Measurements from ENCODE around the gene TSEN15.

DNA sequence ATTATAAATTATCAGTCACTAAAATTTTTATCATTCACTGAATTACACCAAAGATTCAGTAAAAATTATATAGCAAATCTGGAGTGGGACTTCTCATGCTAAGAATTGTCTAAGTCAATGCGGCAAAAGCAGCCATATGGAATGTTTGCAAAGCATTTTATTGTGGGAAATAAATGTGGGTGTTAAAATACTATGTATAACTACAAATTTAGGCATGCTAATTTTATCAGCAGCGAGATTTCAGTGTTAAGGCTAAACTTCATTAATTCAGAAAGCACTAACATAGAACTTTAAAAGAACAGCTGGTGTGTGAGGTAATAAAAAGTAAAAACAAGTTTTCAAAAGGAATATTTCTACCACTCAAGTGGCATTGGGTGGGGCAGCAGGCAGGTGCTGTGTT lies 35.4 kb upstream of the TSEN15 start:
- TF ChIP-seq, protein P1, sequence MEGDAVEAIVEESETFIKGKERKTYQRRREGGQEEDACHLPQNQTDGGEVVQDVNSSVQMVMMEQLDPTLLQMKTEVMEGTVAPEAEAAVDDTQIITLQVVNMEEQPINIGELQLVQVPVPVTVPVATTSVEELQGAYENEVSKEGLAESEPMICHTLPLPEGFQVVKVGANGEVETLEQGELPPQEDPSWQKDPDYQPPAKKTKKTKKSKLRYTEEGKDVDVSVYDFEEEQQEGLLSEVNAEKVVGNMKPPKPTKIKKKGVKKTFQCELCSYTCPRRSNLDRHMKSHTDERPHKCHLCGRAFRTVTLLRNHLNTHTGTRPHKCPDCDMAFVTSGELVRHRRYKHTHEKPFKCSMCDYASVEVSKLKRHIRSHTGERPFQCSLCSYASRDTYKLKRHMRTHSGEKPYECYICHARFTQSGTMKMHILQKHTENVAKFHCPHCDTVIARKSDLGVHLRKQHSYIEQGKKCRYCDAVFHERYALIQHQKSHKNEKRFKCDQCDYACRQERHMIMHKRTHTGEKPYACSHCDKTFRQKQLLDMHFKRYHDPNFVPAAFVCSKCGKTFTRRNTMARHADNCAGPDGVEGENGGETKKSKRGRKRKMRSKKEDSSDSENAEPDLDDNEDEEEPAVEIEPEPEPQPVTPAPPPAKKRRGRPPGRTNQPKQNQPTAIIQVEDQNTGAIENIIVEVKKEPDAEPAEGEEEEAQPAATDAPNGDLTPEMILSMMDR (IDR thresholded peaks at IDR 0.05; ENCODE audit: low read depth, low read length, missing input control): no peak
- TF ChIP-seq, protein P2, sequence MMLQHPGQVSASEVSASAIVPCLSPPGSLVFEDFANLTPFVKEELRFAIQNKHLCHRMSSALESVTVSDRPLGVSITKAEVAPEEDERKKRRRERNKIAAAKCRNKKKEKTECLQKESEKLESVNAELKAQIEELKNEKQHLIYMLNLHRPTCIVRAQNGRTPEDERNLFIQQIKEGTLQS (IDR thresholded peaks at IDR 0.05): no peak
- TF ChIP-seq RAD21 (IDR thresholded peaks at IDR 0.05): no peak
- no peak for TF ChIP-seq REST (IDR thresholded peaks at IDR 0.05)
- no peak for TF ChIP-seq TAF1 (conservative IDR thresholded peaks at IDR 0.05)
- TF ChIP-seq, protein P3, sequence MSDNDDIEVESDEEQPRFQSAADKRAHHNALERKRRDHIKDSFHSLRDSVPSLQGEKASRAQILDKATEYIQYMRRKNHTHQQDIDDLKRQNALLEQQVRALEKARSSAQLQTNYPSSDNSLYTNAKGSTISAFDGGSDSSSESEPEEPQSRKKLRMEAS (IDR thresholded peaks at IDR 0.05): no peak
- TF ChIP-seq YY1 (IDR thresholded peaks at IDR 0.05): no peak
- TF ChIP-seq RXRA (IDR thresholded peaks at IDR 0.05): no peak
- TF ChIP-seq EGR1 (IDR thresholded peaks at IDR 0.05; ENCODE audit: low read depth in 2 of 2): no peak
- no peak for TF ChIP-seq SP1 (IDR thresholded peaks at IDR 0.05)
- no peak for TF ChIP-seq HNF4G (IDR thresholded peaks at IDR 0.05)

All from liver (tissue), 3 donors.